K562 (cell line): Measurements from ENCODE around the gene ADARB2. TPM values are rescaled to one million over a fixed set of nuclear protein-coding genes. Genes with fewer than 3 reads are reported as not detected.

ENCODE experiments used
- ATAC-seq: fragments of 200-7000 bp; cut with Tn5 transposase; 3 replicates; pipeline ENCODE4 v1.9.1; 2020; ENCODE audit warnings: moderate library complexity
- BruUV-seq: library from RNA; stranded (reverse); fragments of 400-500 nt; replicated peaks from 2 replicates; lab custom pipeline; 2021; lab: Mats Ljungman, UMichigan
- CTCF ChIA-PET: fragments of 300-600 bp; formaldehyde crosslinking; extraction: SDS; loops from one replicate; lab custom pipeline; 2021; ENCODE audit warnings: low intra/inter-chr PET ratio; lab: Yijun Ruan, JAX
- POLR2A ChIA-PET: fragments of 300-600, 350-650 bp; sonication (Branson Sonifier 250); formaldehyde crosslinking; extraction: SDS; loops from one replicate; lab custom pipeline; 2021; ENCODE audit warnings: antibody characterized with exemption, inconsistent platforms; lab: Yijun Ruan, JAX
- DNase-seq, 4 experiments: peaks; one replicate each; pipeline versions ENCODE4 v3.0.0 to v3.0.0-alpha.2; 2011 to 2018; ENCODE audit warnings: low spot score in 3 of 4, mixed read lengths in 3 of 4; ENCODE audit errors: extremely low read depth in 1 of 4
- FAIRE-seq: peaks from 2 replicates; lab custom pipeline; 2011; peaks lifted over from hg19 to GRCh38; lab: Jason Lieb, UNC
- H2AFZ ChIP-seq: 2 replicates; pipeline ENCODE4 v1.6.0; 2011; ENCODE audit warnings: low read depth, low read length, control low read depth, inconsistent platforms
- H3K27ac ChIP-seq: fragments of 200-600 bp; 3 replicates; pipeline ENCODE4 v1.8.0; 2011; ENCODE audit warnings: low read depth, mild to moderate bottlenecking, control low read depth, inconsistent platforms, low read length, moderate library complexity, mixed read lengths; ENCODE audit errors: extremely low read depth
- H3K27me3 ChIP-seq, 2 experiments: fragments of 300-600 bp in 1 of 2; 2 replicates in 1 of 2; 3 replicates in 1 of 2; pipeline versions ENCODE4 v1.6.0 to v1.8.0; 2011; ENCODE audit warnings: inconsistent platforms in 2 of 2, low read length in 2 of 2, mild to moderate bottlenecking in 1 of 2, mixed read lengths in 1 of 2, moderate library complexity in 1 of 2; ENCODE audit not compliant: control insufficient read depth in 2 of 2, insufficient read depth in 2 of 2
- H3K36me3 ChIP-seq: fragments of 300-600 bp; 3 replicates; pipeline ENCODE4 v1.8.0; 2011; ENCODE audit warnings: mild to moderate bottlenecking, low read length, inconsistent platforms; ENCODE audit not compliant: control insufficient read depth, insufficient read depth
- H3K4me1 ChIP-seq, 2 experiments: fragments of 200-600 bp in 1 of 2; replicated peaks in 1 of 2; 2 replicates in 1 of 2; 3 replicates in 1 of 2; pipeline versions ENCODE4 v1.5.1 to v1.8.0; 2011; ENCODE audit warnings: inconsistent platforms in 2 of 2, low read length in 2 of 2, mild to moderate bottlenecking in 1 of 2, mixed read lengths in 1 of 2, moderate library complexity in 1 of 2; ENCODE audit not compliant: control insufficient read depth in 2 of 2, insufficient read depth in 2 of 2
- H3K4me2 ChIP-seq: 2 replicates; pipeline ENCODE4 v1.6.1; 2011; ENCODE audit warnings: low read length, control low read depth, inconsistent platforms, mixed read lengths; ENCODE audit not compliant: insufficient read depth
- H3K4me3 ChIP-seq: fragments of 200-600 bp; sonication (generic), shearing (Covaris generic); 2 replicates; pipeline ENCODE4 v1.5.1; 2016; ENCODE audit warnings: control low read depth, inconsistent platforms
- H3K79me2 ChIP-seq: fragments of 200-600 bp; 3 replicates; pipeline ENCODE4 v1.8.0; 2011; ENCODE audit warnings: low read length, inconsistent platforms; ENCODE audit not compliant: control insufficient read depth, insufficient read depth
- H3K9ac ChIP-seq, 2 experiments: 2 replicates each; pipeline versions ENCODE4 v1.6.0 to v1.6.1; 2011; ENCODE audit warnings: low read depth in 2 of 2, low read length in 2 of 2, control low read depth in 1 of 2, inconsistent platforms in 1 of 2, mild to moderate bottlenecking in 1 of 2, mixed read lengths in 1 of 2; ENCODE audit not compliant: insufficient read depth in 1 of 2
- H3K9me1 ChIP-seq: one replicate; pipeline ENCODE4 v1.6.0; 2011; ENCODE audit warnings: inconsistent platforms, mild to moderate bottlenecking, low read length, moderate library complexity; ENCODE audit not compliant: control insufficient read depth, insufficient read depth
- H3K9me3 ChIP-seq: replicated peaks from 2 replicates; pipeline ENCODE4 v1.5.1; 2011; ENCODE audit warnings: low read depth, low read length, inconsistent platforms; ENCODE audit not compliant: control insufficient read depth, insufficient read depth
- H4K20me1 ChIP-seq: replicated peaks from 2 replicates; pipeline ENCODE4 v1.6.1; 2011; ENCODE audit warnings: low read length, inconsistent platforms, mixed read lengths; ENCODE audit not compliant: control insufficient read depth, insufficient read depth
- DIDO1 ChIP-seq: fragments of 450-650 bp; IDR thresholded peaks from 2 replicates; pipeline ENCODE4 v1.6.1; 2016; ENCODE audit warnings: low read depth, missing biosample characterization, missing genetic modification characterization
- EWSR1 ChIP-seq: fragments of 450-650 bp; IDR thresholded peaks from 2 replicates; pipeline ENCODE4 v1.6.1; 2018; ENCODE audit warnings: borderline replicate concordance, mild to moderate bottlenecking, low read depth, moderate library complexity; ENCODE audit not compliant: partially characterized antibody
- PCBP2 ChIP-seq: fragments of 200-400 bp; formaldehyde crosslinking; IDR thresholded peaks from 2 replicates; pipeline ENCODE4 v1.6.1; 2018; ENCODE audit warnings: low read length, low read depth, mild to moderate bottlenecking, moderate library complexity; ENCODE audit not compliant: poor library complexity, severe bottlenecking
- PRMT5 ChIP-seq: sonication (generic); formaldehyde crosslinking; IDR thresholded peaks from 2 replicates; pipeline ENCODE4 v1.5.0; 2020; ENCODE audit warnings: missing genetic modification reagents
- RAD21 ChIP-seq, 2 experiments: fragments of 250-450 bp in 1 of 2; fragments of 450-650 bp in 1 of 2; sonication (Bioruptor Pico) in 1 of 2; formaldehyde crosslinking in 1 of 2; IDR thresholded peaks in 1 of 2; conservative IDR thresholded peaks in 1 of 2; 2 replicates each; pipeline versions ENCODE4 v1.4.0 to v1.8.0; 2020 to 2022; ENCODE audit warnings: mild to moderate bottlenecking in 2 of 2, moderate library complexity in 1 of 2
- SIN3B ChIP-seq: fragments of 450-650 bp; IDR thresholded peaks from 2 replicates; pipeline ENCODE4 v1.6.1; 2017; ENCODE audit warnings: low read depth, mild to moderate bottlenecking, moderate library complexity
- SIX5 ChIP-seq, 2 experiments: IDR thresholded peaks; 2 replicates each; pipeline ENCODE4 v1.6.1; 2011; ENCODE audit warnings: low read length in 2 of 2, borderline replicate concordance in 1 of 2, low read depth in 1 of 2, mild to moderate bottlenecking in 1 of 2, moderate library complexity in 1 of 2; ENCODE audit not compliant: insufficient read depth in 1 of 2
- SMAD1 ChIP-seq: fragments of 150-350 bp; IDR thresholded peaks from 2 replicates; pipeline ENCODE4 v1.6.1; 2014; ENCODE audit warnings: low read length, low read depth; ENCODE audit not compliant: partially characterized antibody
- TGIF2 ChIP-seq: sonication (generic); formaldehyde crosslinking; IDR thresholded peaks from 2 replicates; pipeline ENCODE4 v1.8.1; 2022; ENCODE audit warnings: mild to moderate bottlenecking, missing genetic modification reagents, moderate library complexity
- ZNF57 ChIP-seq: fragments of 450-650 bp; formaldehyde crosslinking; IDR thresholded peaks from 2 replicates; pipeline ENCODE4 v1.4.0; 2020; ENCODE audit warnings: mild to moderate bottlenecking, moderate library complexity
- WGBS: fragments of 100-300 bp; shearing (Covaris generic); methylation state at CpG from one replicate; pipeline ENCODE4 v1.1.6; 2016; ENCODE audit warnings: low coverage, mixed read lengths; ENCODE audit not compliant: insufficient coverage; ENCODE audit errors: missing lambda C conversion rate; 5-methylcytosine and 5-hydroxymethylcytosine counted together
- in situ Hi-C: fragments of 300-500 bp; cut with MboI; formaldehyde crosslinking; loops from 4 replicates; pipeline ENCODE4 v1.15.0; 2018; ENCODE audit warnings: inconsistent platforms, mixed read lengths
- intact Hi-C: fragments of 100-400 bp; cut with micrococcal nuclease; formaldehyde crosslinking; loops from 2 replicates; pipeline ENCODE4 v1.14.2; 2022
- polyA plus RNA-seq, 8 experiments: library from polyadenylated mRNA; depleted of rRNA in 4 of 8; stranded (reverse) in 5 of 8; unstranded in 3 of 8; fragments of >200 nt; fragmentation: Nextera tagmentation in 2 of 8; fragmentation: Illumina TruSeq in 1 of 8; extraction: Ambion mirVana in 2 of 8; extraction: Trizol in 1 of 8; gene quantifications; 2 replicates each; pipeline versions ENCODE4 v1.2.1 to v1.2.3, GENCODE V29; 2011 to 2014; ENCODE audit warnings: inconsistent platforms in 1 of 8, missing spikeins in 1 of 8
- total RNA-seq, 7 experiments: library from RNA; depleted of rRNA in 6 of 7; stranded (reverse); fragments of >200 nt in 6 of 7; fragmentation: Illumina TruSeq in 2 of 7; extraction: Trizol in 2 of 7; gene quantifications; 2 replicates each; pipeline versions ENCODE4 v1.2.1 to v1.2.3, GENCODE V29; 2011 to 2021; ENCODE audit warnings: low replicate concordance in 1 of 7
- TF ChIP-seq, protein P1 (sequence below), 3 experiments: IDR thresholded peaks in 2 of 3; conservative IDR thresholded peaks in 1 of 3; 2 replicates each; pipeline ENCODE4 v1.5.1; 2011 to 2012; ENCODE audit warnings: low read length in 3 of 3, mild to moderate bottlenecking in 3 of 3, control low read depth in 2 of 3, improper control_type of control experiment in 1 of 3, inconsistent platforms in 1 of 3, low read depth in 1 of 3, mixed read lengths in 1 of 3, moderate library complexity in 1 of 3; ENCODE audit not compliant: insufficient read depth in 2 of 3
- TF ChIP-seq, protein P2 (sequence below): IDR thresholded peaks from 2 replicates; pipeline ENCODE4 v1.6.1; 2011; ENCODE audit warnings: borderline replicate concordance, low read depth, mild to moderate bottlenecking, moderate library complexity, low read length; ENCODE audit not compliant: insufficient read depth, poor library complexity, severe bottlenecking
- TF ChIP-seq, protein P3 (sequence below): fragments of 250-450 bp; sonication (Bioruptor Pico); IDR thresholded peaks from 2 replicates; pipeline ENCODE4 v1.8.0; 2022; ENCODE audit warnings: moderate library complexity, mild to moderate bottlenecking, inconsistent platforms
- TF ChIP-seq, protein P4 (sequence below): sonication (generic); formaldehyde crosslinking; IDR thresholded peaks from 2 replicates; pipeline ENCODE4 v1.8.0; 2022; ENCODE audit warnings: missing genetic modification reagents, mild to moderate bottlenecking, borderline replicate concordance

The ADARB2 gene
- total and polyA plus RNA-seq, 9 of the 15 experiments (the other 6 are each of a cell fraction or from before 2014, with no cell fraction given): not detected

DNA sequence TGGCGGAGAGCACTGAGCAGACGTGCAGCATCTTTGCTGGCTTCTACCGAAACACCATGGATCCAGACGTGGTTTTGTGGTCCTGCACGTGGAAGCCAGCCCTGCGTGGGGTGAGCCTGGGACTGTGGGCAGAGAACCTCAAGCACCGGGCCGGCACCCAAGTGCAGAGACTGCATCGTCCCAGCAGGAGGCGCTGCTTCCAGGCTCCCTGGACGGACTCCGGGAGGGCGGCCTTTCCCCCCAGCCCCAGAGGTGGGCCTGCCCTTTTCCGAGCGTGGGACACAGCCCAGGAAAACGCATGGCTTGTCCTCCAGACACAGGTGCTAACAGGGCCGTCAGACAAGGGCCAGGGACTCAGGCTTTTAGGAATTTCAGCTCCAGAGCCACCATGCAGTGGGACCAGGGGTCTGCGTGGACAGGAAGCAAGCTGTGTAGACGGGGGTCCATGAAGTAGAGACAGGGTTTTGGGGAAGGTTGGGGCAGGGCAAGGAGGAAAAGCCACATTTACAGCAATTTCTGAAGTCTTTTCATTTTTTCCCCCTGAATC is 377.2 kb downstream of the ADARB2 start:
- Histone ChIP-seq H3K9ac (no peak overlapping the region), H3K79me2 (no peaks in the 10 kb centered on the region), H3K9me1 (no peaks in the 10 kb centered on the region), H3K36me3 (no peaks in the 10 kb centered on the region), H3K4me2 (no peak overlapping the region), H3K4me1 (peaks cover 0 to 8% of the 10 kb centered on the region in 2 experiments; a peak in 1 of 5 replicates), H4K20me1 (peaks cover 6% of the 10 kb centered on the region; the same call in 1 of the 2 replicates), H3K27ac (no peak overlapping the region), H2AFZ (no peak overlapping the region), H3K4me3 (no peak overlapping the region), H3K9me3 (no peaks in the 10 kb centered on the region), H3K27me3 (peaks cover 11 to 56% of the 10 kb centered on the region in 2 experiments)
- FAIRE-seq (no peak), DNase-seq (peak; percentile 34 to 63 (median 60)), ATAC-seq (peak; percentile 88)
- ChIA-PET CTCF (no interaction called here), POLR2A (interaction anchor here (0.5 to 0.6 kb wide), 2 partner anchors 168 to 1537 kb away, joined by 3 to 4 read pairs; no protein-coding TSS in a partner anchor)
- in situ Hi-C loops: no loop called here
- BruUV-seq: no TSS peak
- intact Hi-C loops: no loop called here
- WGBS: 5% methylated on average over 19 of the region's 19 CpGs
- peak in 1 of 2 experiments; percentile 16; a peak in 1 of 4 replicates for TF ChIP-seq RAD21 (CRISPR knock-in tag; conservative IDR thresholded peaks at IDR 0.05 in 1 of 2, IDR thresholded peaks at IDR 0.05 in 1 of 2)
- no peak for TF ChIP-seq PRMT5 (CRISPR knock-in tag)
- TF ChIP-seq, protein P1, sequence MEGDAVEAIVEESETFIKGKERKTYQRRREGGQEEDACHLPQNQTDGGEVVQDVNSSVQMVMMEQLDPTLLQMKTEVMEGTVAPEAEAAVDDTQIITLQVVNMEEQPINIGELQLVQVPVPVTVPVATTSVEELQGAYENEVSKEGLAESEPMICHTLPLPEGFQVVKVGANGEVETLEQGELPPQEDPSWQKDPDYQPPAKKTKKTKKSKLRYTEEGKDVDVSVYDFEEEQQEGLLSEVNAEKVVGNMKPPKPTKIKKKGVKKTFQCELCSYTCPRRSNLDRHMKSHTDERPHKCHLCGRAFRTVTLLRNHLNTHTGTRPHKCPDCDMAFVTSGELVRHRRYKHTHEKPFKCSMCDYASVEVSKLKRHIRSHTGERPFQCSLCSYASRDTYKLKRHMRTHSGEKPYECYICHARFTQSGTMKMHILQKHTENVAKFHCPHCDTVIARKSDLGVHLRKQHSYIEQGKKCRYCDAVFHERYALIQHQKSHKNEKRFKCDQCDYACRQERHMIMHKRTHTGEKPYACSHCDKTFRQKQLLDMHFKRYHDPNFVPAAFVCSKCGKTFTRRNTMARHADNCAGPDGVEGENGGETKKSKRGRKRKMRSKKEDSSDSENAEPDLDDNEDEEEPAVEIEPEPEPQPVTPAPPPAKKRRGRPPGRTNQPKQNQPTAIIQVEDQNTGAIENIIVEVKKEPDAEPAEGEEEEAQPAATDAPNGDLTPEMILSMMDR (IDR thresholded peaks at IDR 0.05 in 2 of 3, conservative IDR thresholded peaks at IDR 0.05 in 1 of 3; ENCODE audit: insufficient read depth in 2 of 3, low read depth in 1 of 3, low read length in 3 of 3): peak; percentile 40 to 70 (median 47)
- TF ChIP-seq, protein P2, sequence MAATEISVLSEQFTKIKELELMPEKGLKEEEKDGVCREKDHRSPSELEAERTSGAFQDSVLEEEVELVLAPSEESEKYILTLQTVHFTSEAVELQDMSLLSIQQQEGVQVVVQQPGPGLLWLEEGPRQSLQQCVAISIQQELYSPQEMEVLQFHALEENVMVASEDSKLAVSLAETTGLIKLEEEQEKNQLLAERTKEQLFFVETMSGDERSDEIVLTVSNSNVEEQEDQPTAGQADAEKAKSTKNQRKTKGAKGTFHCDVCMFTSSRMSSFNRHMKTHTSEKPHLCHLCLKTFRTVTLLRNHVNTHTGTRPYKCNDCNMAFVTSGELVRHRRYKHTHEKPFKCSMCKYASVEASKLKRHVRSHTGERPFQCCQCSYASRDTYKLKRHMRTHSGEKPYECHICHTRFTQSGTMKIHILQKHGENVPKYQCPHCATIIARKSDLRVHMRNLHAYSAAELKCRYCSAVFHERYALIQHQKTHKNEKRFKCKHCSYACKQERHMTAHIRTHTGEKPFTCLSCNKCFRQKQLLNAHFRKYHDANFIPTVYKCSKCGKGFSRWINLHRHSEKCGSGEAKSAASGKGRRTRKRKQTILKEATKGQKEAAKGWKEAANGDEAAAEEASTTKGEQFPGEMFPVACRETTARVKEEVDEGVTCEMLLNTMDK: peak; percentile 56
- TF ChIP-seq EWSR1: no peak
- TF ChIP-seq ZNF57 (CRISPR knock-in tag): no peak
- TF ChIP-seq PCBP2: no peak
- no peak for TF ChIP-seq SIN3B
- no peak for TF ChIP-seq TGIF2
- TF ChIP-seq, protein P3, sequence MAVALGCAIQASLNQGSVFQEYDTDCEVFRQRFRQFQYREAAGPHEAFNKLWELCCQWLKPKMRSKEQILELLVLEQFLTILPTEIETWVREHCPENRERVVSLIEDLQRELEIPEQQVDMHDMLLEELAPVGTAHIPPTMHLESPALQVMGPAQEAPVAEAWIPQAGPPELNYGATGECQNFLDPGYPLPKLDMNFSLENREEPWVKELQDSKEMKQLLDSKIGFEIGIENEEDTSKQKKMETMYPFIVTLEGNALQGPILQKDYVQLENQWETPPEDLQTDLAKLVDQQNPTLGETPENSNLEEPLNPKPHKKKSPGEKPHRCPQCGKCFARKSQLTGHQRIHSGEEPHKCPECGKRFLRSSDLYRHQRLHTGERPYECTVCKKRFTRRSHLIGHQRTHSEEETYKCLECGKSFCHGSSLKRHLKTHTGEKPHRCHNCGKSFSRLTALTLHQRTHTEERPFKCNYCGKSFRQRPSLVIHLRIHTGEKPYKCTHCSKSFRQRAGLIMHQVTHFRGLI (CRISPR knock-in tag): no peak
- TF ChIP-seq DIDO1: no peak
- TF ChIP-seq SIX5 (IDR thresholded peaks at IDR 0.05; ENCODE audit: borderline replicate concordance in 1 of 2, insufficient read depth in 1 of 2, low read depth in 1 of 2, low read length in 2 of 2): no peak
- TF ChIP-seq SMAD1: no peak
- TF ChIP-seq, protein P4, sequence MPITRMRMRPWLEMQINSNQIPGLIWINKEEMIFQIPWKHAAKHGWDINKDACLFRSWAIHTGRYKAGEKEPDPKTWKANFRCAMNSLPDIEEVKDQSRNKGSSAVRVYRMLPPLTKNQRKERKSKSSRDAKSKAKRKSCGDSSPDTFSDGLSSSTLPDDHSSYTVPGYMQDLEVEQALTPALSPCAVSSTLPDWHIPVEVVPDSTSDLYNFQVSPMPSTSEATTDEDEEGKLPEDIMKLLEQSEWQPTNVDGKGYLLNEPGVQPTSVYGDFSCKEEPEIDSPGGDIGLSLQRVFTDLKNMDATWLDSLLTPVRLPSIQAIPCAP: no peak
